Neutrophil (primary cell): ENCODE measurements around the gene CDH13.

Source experiments
- H3K27ac ChIP-seq: fragments of 200-600 bp; sonication (generic); 2 replicates; pipeline ENCODE4 v1.5.1; 2016; ENCODE audit warnings: mild to moderate bottlenecking, moderate library complexity
- H3K27me3 ChIP-seq: fragments of 200-600 bp; sonication (generic); 2 replicates; pipeline ENCODE4 v1.6.0; 2016; ENCODE audit warnings: mild to moderate bottlenecking
- H3K36me3 ChIP-seq: fragments of 200-600 bp; sonication (generic); 2 replicates; pipeline ENCODE4 v1.5.1; 2017
- H3K4me1 ChIP-seq, 2 experiments: fragments of 200-600 bp in 1 of 2; sonication (generic) in 1 of 2; 1 replicate in 1 of 2; 2 replicates in 1 of 2; pipeline versions ENCODE4 v1.5.1 to v1.6.1; 2013 to 2016; ENCODE audit warnings: low read depth in 1 of 2, low read length in 1 of 2, mild to moderate bottlenecking in 1 of 2, moderate library complexity in 1 of 2; ENCODE audit not compliant: control insufficient read depth in 1 of 2, insufficient read depth in 1 of 2
- H3K4me3 ChIP-seq, 2 experiments: fragments of 200-600 bp in 1 of 2; sonication (generic) in 1 of 2; 1 replicate in 1 of 2; 2 replicates in 1 of 2; pipeline ENCODE4 v1.5.1; 2013 to 2016; ENCODE audit warnings: low read depth in 1 of 2, low read length in 1 of 2, mild to moderate bottlenecking in 1 of 2, moderate library complexity in 1 of 2
- H3K9me3 ChIP-seq: fragments of 200-600 bp; sonication (generic); 2 replicates; pipeline ENCODE4 v1.5.1; 2016
- CTCF ChIP-seq: fragments of 200-600 bp; sonication (generic); IDR thresholded peaks from 2 replicates; pipeline ENCODE4 v1.5.1; 2016; ENCODE audit warnings: antibody characterized with exemption

CDH13 gene

GRCh38 chr16:83779886-83780285 is 1153.1 kb downstream of the CDH13 start:
- peaks cover 17% of the 10 kb centered on the region for H3K27me3 ChIP-seq
- no peak overlapping the region for H3K27ac ChIP-seq
- H3K9me3 ChIP-seq = no peaks in the 10 kb centered on the region
- H3K36me3 ChIP-seq = no peaks in the 10 kb centered on the region
- H3K4me1 ChIP-seq = no peaks in the 10 kb centered on the region
- no peak overlapping the region for H3K4me3 ChIP-seq
- TF ChIP-seq CTCF = no peak

GRCh38 chr16:83785455-83785854 is 1158.7 kb downstream of the CDH13 start:
- H3K9me3 ChIP-seq = no peaks in the 10 kb centered on the region
- no peaks in the 10 kb centered on the region for H3K4me1 ChIP-seq
- no peaks in the 10 kb centered on the region for H3K36me3 ChIP-seq
- no peak for TF ChIP-seq CTCF
- H3K4me3 ChIP-seq = no peak overlapping the region
- H3K27me3 ChIP-seq = peaks cover 11% of the 10 kb centered on the region
- no peak overlapping the region for H3K27ac ChIP-seq

- Histone ChIP-seq H3K4me3 (no peak overlapping the region), H3K27ac (no peak overlapping the region), H3K4me1 (no peaks in the 10 kb centered on the region), H3K9me3 (no peaks in the 10 kb centered on the region), H3K27me3 (no peaks in the 10 kb centered on the region), H3K36me3 (no peaks in the 10 kb centered on the region)
- TF ChIP-seq CTCF = no peak
These were observed 1163.1 kb downstream of the CDH13 start for GRCh38 chr16:83789642-83790401.

GRCh38 chr16:83791916-83792315 is 1165.1 kb downstream of the CDH13 start:
- TF ChIP-seq CTCF = no peak
- Histone ChIP-seq H3K4me1 (no peaks in the 10 kb centered on the region), H3K36me3 (no peaks in the 10 kb centered on the region), H3K4me3 (no peak overlapping the region), H3K27ac (no peak overlapping the region), H3K27me3 (no peaks in the 10 kb centered on the region), H3K9me3 (no peaks in the 10 kb centered on the region)

GRCh38 chr16:83792391-83792790 is 1165.6 kb downstream of the CDH13 start:
- H3K4me3 ChIP-seq = no peak overlapping the region
- H3K27ac ChIP-seq = no peak overlapping the region
- TF ChIP-seq CTCF = no peak
- no peaks in the 10 kb centered on the region for H3K27me3 ChIP-seq
- no peaks in the 10 kb centered on the region for H3K9me3 ChIP-seq
- no peaks in the 10 kb centered on the region for H3K36me3 ChIP-seq
- no peaks in the 10 kb centered on the region for H3K4me1 ChIP-seq
